ENCODE measurements around the gene CNNM4.

The CNNM4 gene

DNA sequence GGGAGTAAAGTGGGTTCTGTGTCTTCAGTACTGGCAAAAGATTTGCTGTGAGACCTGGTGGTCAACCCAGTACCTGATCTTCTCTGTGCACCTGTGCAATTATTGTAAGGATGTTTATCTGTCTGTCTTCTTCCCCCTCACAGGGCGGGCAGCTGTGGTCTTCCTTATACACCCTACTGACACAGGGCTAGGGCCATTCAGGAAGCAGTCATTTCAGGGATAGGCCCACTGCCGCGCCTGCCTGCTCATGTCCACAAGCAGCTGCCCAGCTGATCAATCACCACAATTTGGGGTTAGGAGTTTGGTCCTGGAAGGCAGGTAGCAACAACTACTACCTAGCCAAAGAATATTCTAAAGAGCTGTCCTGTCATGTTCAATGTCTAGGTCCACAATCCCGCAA lies 1.2 kb upstream of the CNNM4 start:
- no peak for DNase-seq

- DNase-seq = no peak
Measured at GRCh38 chr2:96760986-96761832, 507 bp downstream of the CNNM4 start.

DNA sequence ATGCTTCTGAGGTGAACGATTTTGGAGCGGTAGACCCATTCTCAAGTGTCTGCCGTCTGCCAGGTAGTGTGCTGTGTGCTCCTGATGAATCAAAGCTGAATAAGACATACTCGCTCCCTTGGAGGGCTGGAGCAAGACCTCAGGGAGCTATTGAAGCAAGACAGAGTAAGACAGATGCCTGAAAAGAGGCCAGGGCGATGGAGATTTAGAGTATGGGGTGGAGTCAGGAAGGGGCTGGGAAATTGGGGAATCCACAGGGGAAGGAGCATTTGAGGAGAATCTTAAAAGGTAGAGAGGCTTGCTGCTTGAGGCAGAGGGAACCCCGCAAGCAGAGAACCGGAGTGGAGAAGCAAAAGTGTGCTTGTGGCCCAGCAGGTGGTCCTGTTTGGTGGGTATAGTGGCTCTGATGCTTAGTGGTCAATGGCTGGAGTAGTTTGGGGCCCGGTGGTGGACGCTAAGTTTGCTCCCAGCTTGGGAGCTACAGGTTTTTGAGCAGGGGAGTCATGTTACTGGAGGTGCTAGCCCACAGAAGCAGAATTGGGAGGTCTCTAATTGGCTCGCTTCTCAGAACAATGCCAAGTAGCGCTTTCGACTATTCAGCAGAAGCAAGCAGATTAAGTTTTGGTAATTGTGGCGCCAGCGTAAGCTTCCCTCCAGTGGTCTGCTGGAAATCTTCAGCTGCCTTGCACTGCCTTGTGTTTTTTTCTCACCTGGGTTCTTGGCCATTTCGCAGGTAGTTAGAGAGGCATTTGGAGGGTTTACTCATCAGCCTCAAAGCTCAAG lies 2.0 kb downstream of the CNNM4 start:
- no peak for DNase-seq

DNA sequence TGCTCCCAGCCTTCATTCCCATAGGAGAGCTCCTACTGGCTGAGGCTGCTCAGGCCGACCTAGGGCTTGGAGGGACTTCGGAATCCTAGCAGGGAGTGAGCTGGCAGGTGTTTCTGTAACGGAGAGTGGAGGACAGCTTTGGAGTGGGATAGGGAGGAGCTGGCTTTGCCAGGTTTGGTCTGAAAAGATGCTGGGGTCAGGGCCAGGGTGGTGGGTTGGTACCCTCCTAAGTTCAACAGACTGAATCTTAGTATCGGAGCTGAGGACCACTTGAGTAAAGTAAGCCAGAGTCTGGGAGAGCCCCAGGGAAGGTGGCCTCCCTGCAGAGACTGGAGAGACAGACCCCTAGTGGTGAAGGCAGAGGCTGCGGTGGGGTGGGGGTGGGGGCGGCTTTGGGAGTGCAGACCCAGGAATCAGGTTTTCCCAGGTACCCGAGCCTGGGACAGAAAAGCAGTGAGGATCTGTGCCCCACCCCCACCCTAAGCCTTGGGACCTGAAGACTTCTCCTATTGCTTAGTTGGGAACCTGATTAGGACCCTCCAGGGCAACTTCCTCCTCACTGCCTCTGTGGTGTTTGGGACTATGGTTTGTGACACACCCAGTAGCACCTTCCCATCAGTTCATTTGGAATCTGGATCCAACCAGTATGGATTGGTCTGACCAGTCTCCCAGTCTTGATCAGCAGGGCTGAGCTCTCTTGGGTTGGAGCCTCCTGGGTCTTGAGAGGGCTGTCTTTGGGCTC lies 3.0 kb downstream of the CNNM4 start:
- DNase-seq = no peak

DNA sequence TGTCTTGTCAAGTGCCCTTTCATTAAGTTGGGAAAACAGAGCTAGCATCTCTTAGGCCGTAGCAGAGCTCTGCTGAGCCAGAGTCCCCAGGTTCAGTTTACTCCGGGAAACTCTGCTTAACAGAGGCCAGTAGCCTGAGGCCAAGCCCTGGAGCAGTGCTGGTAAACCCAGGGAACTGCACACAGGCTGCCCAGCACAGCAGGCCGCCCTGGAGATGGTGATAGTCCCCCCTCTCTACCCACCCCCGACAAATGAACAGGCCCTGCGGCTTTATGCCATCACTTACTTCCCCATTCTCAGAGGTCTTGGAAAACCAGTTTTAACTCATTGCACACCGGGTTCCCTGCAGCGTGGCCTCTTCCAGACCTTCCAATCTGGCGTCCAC lies 3.5 kb downstream of the CNNM4 start:
- peak; percentile 31 for DNase-seq

DNA sequence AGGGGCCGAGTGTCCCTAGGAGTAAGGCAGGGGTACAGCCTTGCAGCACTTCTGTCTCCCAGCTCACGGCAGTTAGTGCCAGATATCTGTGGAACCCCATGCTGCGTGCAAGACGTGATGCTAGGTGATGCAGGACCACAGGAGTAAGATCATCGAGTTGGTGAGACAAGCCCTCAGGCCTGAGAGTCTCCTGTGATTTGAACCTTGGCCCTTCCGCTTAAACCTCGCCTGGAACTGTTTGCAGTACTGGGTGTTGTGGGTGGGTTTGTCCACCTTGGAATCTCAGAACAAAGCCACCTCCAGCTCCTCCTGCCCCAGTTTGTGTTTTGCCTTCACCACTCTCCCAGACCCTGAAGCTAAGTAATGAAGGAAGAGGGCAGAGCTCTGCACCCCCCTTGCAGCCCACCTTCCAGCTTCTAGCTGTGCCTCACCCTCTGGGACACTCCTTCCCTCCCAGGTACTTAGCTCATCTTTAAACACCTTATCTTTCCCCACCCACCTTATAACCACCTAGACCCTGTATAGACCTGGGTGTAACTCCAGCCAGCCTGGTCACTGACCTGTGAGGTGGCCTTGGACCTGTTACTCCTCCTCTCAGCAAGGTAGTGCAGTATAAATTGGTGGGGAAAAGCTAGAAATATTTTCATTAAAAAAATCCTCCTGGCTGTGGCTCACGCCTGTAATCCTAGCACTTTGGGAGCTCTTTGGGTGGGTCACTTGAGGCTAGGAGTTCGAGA lies 6.6 kb downstream of the CNNM4 start:
- no peak for DNase-seq

DNA sequence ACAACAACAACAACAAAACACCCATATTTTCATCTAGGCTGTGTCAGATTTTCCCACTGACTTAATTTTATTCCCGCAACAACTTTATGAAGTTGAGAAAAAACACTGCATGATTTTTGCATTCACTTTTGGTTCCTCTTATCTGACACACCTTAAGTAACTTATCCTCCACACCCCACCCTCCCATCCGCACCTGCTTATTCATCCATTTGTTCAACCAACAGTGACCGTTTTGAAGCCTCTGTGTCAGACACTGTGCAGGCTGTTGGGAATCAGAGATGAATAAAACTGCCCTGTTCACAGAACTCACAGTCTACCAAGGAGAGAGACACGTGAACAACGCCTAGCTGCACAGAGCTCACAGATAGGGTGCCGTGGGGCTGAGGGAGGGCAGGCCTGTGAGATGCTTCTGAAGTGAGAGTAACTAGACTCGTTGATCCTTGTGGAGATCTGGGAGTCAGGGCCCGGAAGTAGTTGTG lies 7.4 kb downstream of the CNNM4 start:
- DNase-seq = no peak

DNA sequence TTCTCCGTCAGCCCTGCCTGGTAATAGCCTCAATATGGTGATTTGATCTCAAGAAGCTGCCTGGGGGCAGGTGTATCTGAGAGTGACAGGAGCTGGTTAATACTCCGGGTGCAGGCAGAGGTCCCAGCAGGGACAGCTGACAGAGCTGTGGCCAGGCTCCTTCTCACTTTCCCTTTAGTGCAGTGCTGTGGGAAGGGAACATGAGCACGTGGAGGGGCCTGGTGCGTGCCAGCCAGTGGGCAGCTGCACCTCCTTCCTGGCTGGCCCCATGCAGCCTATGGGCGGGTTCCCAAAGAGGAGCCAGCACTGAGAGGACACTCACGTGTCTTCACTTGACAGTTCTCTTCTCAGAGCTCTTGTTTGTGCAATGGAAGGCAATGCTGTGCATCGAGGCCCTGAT lies 9.1 kb downstream of the CNNM4 start:
- DNase-seq = no peak

DNA sequence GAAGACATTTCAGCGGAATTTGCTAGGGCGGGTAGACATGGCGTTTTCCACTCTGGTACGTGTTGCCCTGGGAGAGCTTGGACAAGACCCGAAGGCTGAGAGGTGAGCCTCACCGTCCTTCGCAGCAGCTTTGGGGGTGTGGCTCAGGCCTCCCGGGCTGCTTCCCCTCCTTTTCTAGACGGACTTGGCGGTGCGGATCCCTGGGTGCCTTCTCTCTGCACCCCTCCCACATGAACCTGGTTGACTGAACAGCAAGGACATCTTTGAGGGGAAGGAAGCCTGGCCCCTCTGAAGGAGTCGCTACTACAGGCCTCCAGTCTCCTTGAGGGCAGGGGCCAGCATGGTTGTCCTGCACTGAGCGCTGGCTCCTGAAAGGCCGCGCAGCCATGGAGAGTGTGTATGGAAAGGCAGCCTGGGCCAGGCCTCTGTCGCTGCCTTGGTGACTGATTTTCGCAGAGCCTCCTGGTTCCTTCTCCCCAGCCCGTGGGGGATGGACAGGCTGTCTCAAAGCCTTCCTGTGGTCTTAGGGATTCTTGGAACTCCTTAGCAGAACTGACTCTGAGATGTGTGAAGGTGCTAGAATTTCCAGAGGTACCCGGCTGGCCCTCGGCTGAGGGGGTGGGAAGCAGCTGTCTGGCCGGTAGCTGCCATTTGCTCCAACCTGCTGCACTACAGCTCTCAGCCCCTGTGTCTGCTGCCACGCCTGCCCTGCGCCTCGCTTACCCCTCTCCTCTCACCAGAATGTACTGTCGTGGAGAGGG lies 9.9 kb downstream of the CNNM4 start:
- no peak for DNase-seq

- no peak for DNase-seq
Measured at GRCh38 chr2:96771796-96772618, 11.3 kb downstream of the CNNM4 start.

DNA sequence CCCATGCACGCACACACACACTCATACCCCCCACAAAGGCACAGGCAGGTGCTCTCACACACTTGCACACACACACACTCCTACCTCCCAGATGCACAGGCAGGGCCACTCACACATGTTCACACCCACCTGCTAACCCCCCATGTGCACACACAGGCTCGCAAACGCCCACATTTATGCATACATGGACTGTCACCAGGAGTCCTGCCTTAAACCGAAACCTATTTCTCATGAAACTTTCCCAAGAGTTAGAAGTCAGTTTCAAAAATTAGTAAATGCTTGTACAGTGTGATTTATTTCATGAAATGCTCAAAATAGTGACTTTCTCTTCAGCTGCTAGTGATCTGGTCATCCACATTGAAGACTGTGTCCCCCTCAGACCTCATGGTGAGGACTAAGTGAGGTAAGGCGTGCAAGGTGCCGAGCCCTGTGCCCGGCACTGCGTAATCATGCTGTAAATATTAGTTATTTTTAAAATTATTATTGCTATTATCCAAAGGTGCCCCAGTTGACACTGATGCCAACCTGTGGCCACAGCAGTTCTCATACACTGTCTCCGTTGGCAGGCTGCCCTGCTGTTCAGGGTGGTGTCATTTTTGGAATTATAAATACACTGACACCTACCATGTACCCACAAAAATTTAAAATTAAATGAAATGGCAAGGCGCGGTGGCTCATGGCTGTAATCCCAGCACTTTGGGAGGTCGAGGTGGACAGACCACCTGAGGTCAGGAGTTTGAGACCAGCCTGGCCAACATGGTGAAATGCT lies 12.4 kb downstream of the CNNM4 start:
- DNase-seq = no peak

DNA sequence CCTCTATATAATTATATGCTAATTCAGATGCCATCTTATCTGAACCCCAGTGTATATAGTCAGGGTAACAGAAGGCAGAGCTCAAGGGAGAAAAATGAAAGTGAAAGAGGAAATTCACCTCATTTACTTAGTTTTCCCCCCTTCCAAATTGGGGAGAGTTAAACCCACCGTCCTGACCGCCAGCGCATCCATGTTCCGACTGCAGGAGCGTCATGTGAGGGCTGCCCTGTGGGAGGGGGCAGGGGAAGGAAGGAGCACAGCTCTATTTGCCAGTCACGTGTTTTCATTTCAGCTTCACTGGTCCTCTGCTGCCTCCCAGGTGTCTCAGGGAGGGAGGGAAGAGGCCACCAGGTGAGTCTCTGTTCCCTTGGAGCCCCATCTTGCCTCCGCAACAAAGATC lies 13.2 kb downstream of the CNNM4 start:
- DNase-seq = peak; percentile 53

GRCh38 chr2:96775160-96775559 lies 14.5 kb downstream of the CNNM4 start:
- DNase-seq = no peak

GRCh38 chr2:96783388-96783787 lies 22.7 kb downstream of the CNNM4 start:
- DNase-seq = no peak

DNA sequence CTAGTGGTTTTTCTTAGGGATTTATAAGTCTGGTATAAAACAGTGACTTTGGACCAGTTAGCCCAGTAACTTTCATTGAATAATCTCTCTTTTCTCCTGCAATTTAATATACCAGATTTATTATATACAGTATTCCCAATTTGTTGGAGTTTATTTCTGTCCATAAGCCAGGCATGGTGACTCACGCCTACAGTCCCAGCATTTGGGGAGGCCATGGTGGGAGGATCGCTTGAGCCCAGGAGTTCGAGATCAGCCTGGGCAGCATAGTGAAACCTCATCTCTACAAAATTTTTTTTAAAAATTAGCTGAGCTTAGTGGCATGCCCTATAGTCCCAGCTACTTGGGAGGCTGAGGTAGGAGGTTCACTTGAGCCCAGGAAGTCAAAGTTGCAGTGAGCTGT lies 26.7 kb downstream of the CNNM4 start:
- no peak for DNase-seq

DNA sequence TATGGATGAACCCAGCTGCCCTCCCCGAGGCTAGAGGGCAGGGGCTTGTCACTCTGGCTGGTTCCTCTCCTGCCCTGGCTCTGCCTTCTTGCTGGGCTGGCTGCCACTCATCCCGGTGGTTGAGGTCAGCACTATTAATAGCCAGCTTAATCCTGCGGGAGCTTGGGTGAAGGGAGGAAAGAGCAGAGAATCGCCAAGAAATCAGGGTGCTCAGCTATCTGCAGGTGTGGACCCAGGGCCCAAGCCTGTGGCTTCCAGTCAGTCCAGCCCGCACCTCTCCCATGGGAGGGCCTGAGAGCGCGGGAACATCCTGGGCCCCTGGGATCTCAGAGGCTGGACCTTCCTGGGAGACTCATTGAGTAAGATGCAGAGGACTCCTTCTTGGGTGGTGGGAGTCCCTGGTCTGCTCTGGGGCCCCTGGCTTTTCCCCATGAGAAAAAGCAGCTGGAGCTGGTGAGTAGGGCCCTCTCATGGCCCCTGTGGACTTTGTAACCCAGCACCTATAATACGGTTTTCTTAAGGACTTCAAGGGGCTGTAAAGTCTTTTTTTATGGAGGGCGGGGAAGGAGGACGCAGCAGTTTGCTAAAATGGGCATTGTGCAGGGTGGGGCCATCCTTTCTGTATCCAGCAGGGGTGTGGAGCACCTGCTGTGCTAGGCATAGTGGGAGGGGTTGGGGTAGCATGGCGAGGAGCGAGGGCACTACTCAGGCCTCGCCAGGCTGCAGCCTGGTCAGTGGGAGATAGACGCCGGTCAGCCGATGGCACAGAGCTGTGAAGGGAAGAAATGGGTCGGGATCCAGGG lies 27.9 kb downstream of the CNNM4 start:
- DNase-seq = no peak

DNA sequence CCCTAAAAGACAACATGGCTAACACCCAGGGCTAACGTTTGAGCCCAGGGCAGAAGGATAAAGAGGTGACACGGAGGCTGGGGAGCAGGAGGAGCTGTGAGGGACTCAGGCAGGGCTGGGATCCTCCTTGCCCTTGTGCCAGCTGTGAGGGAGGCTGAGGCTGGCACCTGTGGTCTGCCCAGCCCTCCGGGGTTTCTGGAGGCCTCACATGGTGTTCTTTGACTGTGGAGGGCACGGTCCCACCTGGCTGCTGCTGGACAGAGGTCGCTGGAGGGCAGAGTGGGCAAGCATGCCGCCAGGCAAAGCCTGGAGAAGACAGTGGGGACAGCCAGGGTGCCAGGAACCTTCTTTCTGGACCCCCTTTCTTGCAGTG lies 28.5 kb downstream of the CNNM4 start:
- no peak for DNase-seq

DNA sequence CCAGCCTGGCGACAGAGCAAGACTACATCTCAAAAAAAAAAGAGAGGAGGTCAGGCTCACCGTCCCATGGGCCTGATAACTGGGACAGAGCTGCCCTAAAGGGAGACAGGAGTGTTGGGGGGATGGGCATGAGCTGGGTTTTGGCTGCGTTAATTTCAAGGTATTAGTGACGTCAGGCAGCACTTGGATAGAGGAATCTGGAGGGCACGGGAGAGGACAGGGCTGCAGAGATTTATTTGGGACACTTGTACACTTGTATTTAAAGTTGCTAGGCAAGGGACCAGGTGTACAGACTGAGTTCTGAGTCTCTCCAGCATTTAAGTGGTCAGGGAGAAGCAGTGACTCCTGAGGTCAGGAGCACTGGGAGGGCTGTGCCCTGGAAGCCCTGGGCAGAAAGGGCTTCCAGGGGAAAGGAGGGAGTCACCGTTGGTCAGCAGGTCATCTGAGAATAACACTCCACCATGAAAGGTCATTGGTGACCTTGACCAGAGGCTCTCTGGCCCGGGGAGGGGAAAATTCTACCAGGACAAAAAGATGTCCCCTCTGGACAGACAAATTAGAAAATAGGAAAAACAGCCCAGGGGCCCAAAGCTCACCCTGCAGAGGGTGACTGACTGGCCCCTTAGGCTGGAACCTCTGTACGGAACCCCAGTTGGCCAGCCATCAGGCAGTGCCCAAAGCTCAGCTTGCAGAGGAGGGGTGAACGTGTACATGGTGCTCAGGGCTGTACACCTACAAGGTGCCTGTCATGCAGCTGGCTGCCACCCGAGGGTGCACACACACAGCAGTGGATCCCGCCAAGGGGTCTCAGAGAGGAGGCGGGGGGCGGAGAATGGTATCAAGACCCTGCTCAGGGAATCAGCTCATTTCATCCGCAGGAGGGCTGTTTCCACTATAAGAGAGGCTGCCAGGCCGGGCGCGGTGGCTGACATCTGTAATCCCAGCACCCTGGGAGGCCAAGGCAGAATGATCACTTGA lies 32.4 kb downstream of the CNNM4 start:
- DNase-seq = no peak

Measured in CD4-positive, alpha-beta T cell treated with Interleukin-15 for 1 hour (primary cell).